ENCODE data around the gene MPP4. TPM values are rescaled to one million over a fixed set of nuclear protein-coding genes. Genes with fewer than 3 reads are reported as not detected.

Gene MPP4
- total RNA-seq, 1 experiment from 2014 or later, result not detected

- TF ChIP-seq, protein P1, sequence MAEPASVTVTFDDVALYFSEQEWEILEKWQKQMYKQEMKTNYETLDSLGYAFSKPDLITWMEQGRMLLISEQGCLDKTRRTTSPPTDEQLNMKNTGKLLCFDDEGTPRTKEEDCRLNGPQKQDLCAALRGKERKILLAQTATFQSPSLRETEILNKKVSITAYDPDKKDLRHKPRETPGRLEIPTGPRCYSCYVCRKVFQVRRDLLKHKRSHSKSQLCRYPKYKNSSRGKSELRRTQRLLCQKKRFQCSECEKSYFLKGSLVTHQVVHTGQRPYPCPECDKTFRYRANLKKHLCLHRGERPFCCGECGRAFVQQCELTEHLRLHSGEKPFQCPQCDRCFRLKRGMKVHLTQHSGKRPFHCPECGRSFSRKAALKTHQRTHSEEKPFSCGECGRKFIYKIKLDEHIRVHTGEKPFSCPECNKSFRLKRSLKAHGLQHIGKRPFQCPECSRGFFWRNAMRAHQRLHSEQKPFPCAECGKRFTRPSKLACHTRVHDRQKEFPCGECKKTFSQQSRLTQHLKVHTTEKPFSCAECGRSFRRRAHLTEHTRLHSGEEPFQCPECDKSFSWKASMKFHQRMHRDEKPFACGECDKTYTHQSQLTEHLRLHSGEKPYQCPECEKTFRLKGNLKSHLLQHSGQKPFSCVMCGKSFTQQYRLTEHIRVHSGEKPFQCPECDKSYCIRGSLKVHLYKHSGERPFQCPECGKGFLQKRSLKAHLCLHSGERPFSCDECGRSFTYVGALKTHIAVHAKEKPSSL (CRISPR knock-in tag; conservative IDR thresholded peaks at IDR 0.05), result no peak
- TF ChIP-seq ETV6 (CRISPR knock-in tag; IDR thresholded peaks at IDR 0.05), result no peak
- no peak for TF ChIP-seq SP1 (CRISPR knock-in tag; conservative IDR thresholded peaks at IDR 0.05)
- TF ChIP-seq FOXP1 (CRISPR knock-in tag; IDR thresholded peaks at IDR 0.05; ENCODE audit: borderline replicate concordance), result no peak
- TF ChIP-seq PREB (CRISPR knock-in tag; IDR thresholded peaks at IDR 0.05; ENCODE audit: borderline replicate concordance), result no peak
- TF ChIP-seq ZNF263 (CRISPR knock-in tag; IDR thresholded peaks at IDR 0.05; ENCODE audit: low read depth), result no peak
- TF ChIP-seq, protein P2, sequence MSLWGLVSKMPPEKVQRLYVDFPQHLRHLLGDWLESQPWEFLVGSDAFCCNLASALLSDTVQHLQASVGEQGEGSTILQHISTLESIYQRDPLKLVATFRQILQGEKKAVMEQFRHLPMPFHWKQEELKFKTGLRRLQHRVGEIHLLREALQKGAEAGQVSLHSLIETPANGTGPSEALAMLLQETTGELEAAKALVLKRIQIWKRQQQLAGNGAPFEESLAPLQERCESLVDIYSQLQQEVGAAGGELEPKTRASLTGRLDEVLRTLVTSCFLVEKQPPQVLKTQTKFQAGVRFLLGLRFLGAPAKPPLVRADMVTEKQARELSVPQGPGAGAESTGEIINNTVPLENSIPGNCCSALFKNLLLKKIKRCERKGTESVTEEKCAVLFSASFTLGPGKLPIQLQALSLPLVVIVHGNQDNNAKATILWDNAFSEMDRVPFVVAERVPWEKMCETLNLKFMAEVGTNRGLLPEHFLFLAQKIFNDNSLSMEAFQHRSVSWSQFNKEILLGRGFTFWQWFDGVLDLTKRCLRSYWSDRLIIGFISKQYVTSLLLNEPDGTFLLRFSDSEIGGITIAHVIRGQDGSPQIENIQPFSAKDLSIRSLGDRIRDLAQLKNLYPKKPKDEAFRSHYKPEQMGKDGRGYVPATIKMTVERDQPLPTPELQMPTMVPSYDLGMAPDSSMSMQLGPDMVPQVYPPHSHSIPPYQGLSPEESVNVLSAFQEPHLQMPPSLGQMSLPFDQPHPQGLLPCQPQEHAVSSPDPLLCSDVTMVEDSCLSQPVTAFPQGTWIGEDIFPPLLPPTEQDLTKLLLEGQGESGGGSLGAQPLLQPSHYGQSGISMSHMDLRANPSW (CRISPR knock-in tag; conservative IDR thresholded peaks at IDR 0.05; ENCODE audit: low read depth), result no peak
- TF ChIP-seq SOX15 (CRISPR knock-in tag; IDR thresholded peaks at IDR 0.05), result no peak
Measured at GRCh38 chr2:201639205-201639604, 59.2 kb downstream of the MPP4 start (continued).

- no peak for TF ChIP-seq ZNF121 (CRISPR knock-in tag; IDR thresholded peaks at IDR 0.05)
- TF ChIP-seq FOXJ3 (CRISPR knock-in tag; IDR thresholded peaks at IDR 0.05; ENCODE audit: borderline replicate concordance), result no peak
- TF ChIP-seq, protein P3, sequence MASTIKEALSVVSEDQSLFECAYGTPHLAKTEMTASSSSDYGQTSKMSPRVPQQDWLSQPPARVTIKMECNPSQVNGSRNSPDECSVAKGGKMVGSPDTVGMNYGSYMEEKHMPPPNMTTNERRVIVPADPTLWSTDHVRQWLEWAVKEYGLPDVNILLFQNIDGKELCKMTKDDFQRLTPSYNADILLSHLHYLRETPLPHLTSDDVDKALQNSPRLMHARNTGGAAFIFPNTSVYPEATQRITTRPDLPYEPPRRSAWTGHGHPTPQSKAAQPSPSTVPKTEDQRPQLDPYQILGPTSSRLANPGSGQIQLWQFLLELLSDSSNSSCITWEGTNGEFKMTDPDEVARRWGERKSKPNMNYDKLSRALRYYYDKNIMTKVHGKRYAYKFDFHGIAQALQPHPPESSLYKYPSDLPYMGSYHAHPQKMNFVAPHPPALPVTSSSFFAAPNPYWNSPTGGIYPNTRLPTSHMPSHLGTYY (CRISPR knock-in tag; IDR thresholded peaks at IDR 0.05), result no peak
- Mint-ChIP-seq H3K4me1 (peaks cover 3% of the 10 kb centered on the region; the same call in 1 of the 2 replicates), H3K27me3 (ENCODE audit: low read depth) (no peaks in the 10 kb centered on the region; the same call in 1 of the 2 replicates), H3K9me3 (no peaks in the 10 kb centered on the region), H3K27ac (no peak overlapping the region), H3K36me3 (peaks cover 35% of the 10 kb centered on the region), H3K4me3 (no peak overlapping the region)
- DNase-seq (ENCODE audit: low spot score) (no peak), ATAC-seq (no peak)
- CTCF ChIA-PET, result no interaction called here
- POLR2A ChIA-PET, result no interaction called here
Measured at GRCh38 chr2:201638326-201638725, 60.1 kb downstream of the MPP4 start.

- TF ChIP-seq, protein P4, sequence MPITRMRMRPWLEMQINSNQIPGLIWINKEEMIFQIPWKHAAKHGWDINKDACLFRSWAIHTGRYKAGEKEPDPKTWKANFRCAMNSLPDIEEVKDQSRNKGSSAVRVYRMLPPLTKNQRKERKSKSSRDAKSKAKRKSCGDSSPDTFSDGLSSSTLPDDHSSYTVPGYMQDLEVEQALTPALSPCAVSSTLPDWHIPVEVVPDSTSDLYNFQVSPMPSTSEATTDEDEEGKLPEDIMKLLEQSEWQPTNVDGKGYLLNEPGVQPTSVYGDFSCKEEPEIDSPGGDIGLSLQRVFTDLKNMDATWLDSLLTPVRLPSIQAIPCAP (CRISPR knock-in tag; IDR thresholded peaks at IDR 0.05), result no peak
- TF ChIP-seq ZNF671 (CRISPR knock-in tag; IDR thresholded peaks at IDR 0.05), result no peak
- no peak for TF ChIP-seq ZBTB21 (CRISPR knock-in tag; IDR thresholded peaks at IDR 0.05; ENCODE audit: borderline replicate concordance)
- no peak for TF ChIP-seq RELA (CRISPR knock-in tag; IDR thresholded peaks at IDR 0.05; ENCODE audit: borderline replicate concordance)
- no peak for TF ChIP-seq MYBL2 (CRISPR knock-in tag; IDR thresholded peaks at IDR 0.05)
- TF ChIP-seq ZNF138 (CRISPR knock-in tag; conservative IDR thresholded peaks at IDR 0.05), result no peak
- TF ChIP-seq ELF4 (CRISPR knock-in tag; IDR thresholded peaks at IDR 0.05; ENCODE audit: low read depth), result no peak
- TF ChIP-seq, protein P5, sequence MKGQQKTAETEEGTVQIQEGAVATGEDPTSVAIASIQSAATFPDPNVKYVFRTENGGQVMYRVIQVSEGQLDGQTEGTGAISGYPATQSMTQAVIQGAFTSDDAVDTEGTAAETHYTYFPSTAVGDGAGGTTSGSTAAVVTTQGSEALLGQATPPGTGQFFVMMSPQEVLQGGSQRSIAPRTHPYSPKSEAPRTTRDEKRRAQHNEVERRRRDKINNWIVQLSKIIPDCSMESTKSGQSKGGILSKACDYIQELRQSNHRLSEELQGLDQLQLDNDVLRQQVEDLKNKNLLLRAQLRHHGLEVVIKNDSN (CRISPR knock-in tag; IDR thresholded peaks at IDR 0.05), result no peak
- no peak for TF ChIP-seq E2F5 (CRISPR knock-in tag; IDR thresholded peaks at IDR 0.05)
- TF ChIP-seq FOXP1 (CRISPR knock-in tag; IDR thresholded peaks at IDR 0.05; ENCODE audit: borderline replicate concordance), result no peak
- H3K27me3 Mint-ChIP-seq (ENCODE audit: low read depth), result no peaks in the 10 kb centered on the region
- no peak overlapping the region for H3K4me3 Mint-ChIP-seq
- peaks cover 2% of the 10 kb centered on the region; the same call in 1 of the 2 replicates for H3K4me1 Mint-ChIP-seq
- H3K36me3 Mint-ChIP-seq, result peaks cover 66% of the 10 kb centered on the region
- ATAC-seq (no peak), DNase-seq (ENCODE audit: low spot score) (no peak)
- ChIA-PET CTCF (no interaction called here), POLR2A (no interaction called here)
- H3K27ac Mint-ChIP-seq, result no peak overlapping the region
- H3K9me3 Mint-ChIP-seq, result no peaks in the 10 kb centered on the region
Measured at GRCh38 chr2:201633661-201634249, 64.7 kb downstream of the MPP4 start.

Measured in WTC11 (cell line).